HCT116 (cell line): ENCODE measurements around the gene SDK1.

Experiments
- EZH2phosphoT487 ChIP-seq: fragments of 200-600 bp; IDR thresholded peaks from 2 replicates; pipeline ENCODE4 v1.6.1; 2018; ENCODE audit warnings: antibody characterized with exemption, borderline replicate concordance
- POLR2A ChIP-seq: IDR thresholded peaks from 2 replicates; pipeline ENCODE4 v1.7.0; 2011; ENCODE audit warnings: borderline replicate concordance; ENCODE audit not compliant: insufficient read depth, insufficient read length; ENCODE audit errors: extremely low read depth
- POLR2AphosphoS5 ChIP-seq: IDR thresholded peaks from 2 replicates; pipeline ENCODE4 v1.6.1; 2011; ENCODE audit warnings: mild to moderate bottlenecking, low read depth, low read length, moderate library complexity
- TF ChIP-seq, protein P1 (sequence below): IDR thresholded peaks from 2 replicates; pipeline ENCODE4 v1.6.1; 2011; ENCODE audit warnings: mild to moderate bottlenecking, low read length, moderate library complexity; ENCODE audit not compliant: insufficient replicate concordance; ENCODE audit errors: extremely low read depth
- TF ChIP-seq, protein P2 (sequence below), 3 experiments: fragments of 200-600 bp in 1 of 3; sonication (generic) in 1 of 3; IDR thresholded peaks in 2 of 3; conservative IDR thresholded peaks in 1 of 3; 2 replicates each; pipeline ENCODE4 v1.5.1; 2012 to 2017; ENCODE audit warnings: low read depth in 2 of 3, low read length in 2 of 3, antibody characterized with exemption in 1 of 3, borderline replicate concordance in 1 of 3, control low read depth in 1 of 3, mild to moderate bottlenecking in 1 of 3, mixed read lengths in 1 of 3, mixed run types in 1 of 3, moderate library complexity in 1 of 3; ENCODE audit not compliant: insufficient read depth in 1 of 3

DNA sequence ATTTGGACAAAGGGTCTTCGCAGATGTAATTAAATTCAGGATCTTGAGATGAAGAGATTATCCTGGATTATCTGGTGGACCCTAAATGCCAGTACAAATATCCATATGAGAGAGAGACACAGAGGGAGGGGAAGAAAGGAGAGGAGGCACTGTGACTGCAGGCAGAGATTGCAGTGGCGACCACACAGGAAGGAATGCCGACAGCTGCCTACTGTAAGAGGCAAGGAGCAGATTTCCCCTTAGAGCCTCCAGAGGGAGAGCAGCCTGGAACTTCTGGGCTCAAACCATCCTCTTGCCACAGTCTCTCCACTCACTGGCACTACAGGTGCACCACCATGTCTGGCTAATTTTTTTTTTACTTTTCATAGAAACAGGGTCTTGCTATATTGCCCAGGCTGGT lies 152.3 kb downstream of the SDK1 start:
- TF ChIP-seq, protein P1, sequence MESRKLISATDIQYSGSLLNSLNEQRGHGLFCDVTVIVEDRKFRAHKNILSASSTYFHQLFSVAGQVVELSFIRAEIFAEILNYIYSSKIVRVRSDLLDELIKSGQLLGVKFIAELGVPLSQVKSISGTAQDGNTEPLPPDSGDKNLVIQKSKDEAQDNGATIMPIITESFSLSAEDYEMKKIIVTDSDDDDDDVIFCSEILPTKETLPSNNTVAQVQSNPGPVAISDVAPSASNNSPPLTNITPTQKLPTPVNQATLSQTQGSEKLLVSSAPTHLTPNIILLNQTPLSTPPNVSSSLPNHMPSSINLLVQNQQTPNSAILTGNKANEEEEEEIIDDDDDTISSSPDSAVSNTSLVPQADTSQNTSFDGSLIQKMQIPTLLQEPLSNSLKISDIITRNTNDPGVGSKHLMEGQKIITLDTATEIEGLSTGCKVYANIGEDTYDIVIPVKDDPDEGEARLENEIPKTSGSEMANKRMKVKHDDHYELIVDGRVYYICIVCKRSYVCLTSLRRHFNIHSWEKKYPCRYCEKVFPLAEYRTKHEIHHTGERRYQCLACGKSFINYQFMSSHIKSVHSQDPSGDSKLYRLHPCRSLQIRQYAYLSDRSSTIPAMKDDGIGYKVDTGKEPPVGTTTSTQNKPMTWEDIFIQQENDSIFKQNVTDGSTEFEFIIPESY: no peak
- no peak for TF ChIP-seq POLR2A
- TF ChIP-seq EZH2phosphoT487: no peak
- TF ChIP-seq, protein P2, sequence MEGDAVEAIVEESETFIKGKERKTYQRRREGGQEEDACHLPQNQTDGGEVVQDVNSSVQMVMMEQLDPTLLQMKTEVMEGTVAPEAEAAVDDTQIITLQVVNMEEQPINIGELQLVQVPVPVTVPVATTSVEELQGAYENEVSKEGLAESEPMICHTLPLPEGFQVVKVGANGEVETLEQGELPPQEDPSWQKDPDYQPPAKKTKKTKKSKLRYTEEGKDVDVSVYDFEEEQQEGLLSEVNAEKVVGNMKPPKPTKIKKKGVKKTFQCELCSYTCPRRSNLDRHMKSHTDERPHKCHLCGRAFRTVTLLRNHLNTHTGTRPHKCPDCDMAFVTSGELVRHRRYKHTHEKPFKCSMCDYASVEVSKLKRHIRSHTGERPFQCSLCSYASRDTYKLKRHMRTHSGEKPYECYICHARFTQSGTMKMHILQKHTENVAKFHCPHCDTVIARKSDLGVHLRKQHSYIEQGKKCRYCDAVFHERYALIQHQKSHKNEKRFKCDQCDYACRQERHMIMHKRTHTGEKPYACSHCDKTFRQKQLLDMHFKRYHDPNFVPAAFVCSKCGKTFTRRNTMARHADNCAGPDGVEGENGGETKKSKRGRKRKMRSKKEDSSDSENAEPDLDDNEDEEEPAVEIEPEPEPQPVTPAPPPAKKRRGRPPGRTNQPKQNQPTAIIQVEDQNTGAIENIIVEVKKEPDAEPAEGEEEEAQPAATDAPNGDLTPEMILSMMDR (IDR thresholded peaks at IDR 0.05 in 2 of 3, conservative IDR thresholded peaks at IDR 0.05 in 1 of 3; ENCODE audit: borderline replicate concordance in 1 of 3, insufficient read depth in 1 of 3, low read depth in 2 of 3, low read length in 2 of 3): no peak
- TF ChIP-seq POLR2AphosphoS5: no peak
